Neural crest cell (in vitro differentiated cells): ENCODE measurements around the gene SCAMP2. TPM values are rescaled to one million over a fixed set of nuclear protein-coding genes. Genes with fewer than 3 reads are reported as not detected.

Experiments
- DNase-seq: peaks from one replicate; pipeline ENCODE4 v3.0.0; 2021; ENCODE audit warnings: low read depth, mixed read lengths, low spot score
- H3K27ac Mint-ChIP-seq: one replicate; pipeline ENCODE4 v1.8.0; 2021; ENCODE audit warnings: mild to moderate bottlenecking, mixed read lengths; ENCODE audit not compliant: unreplicated experiment
- H3K27me3 Mint-ChIP-seq: 2 replicates; pipeline ENCODE4 v1.8.0; 2021; ENCODE audit warnings: low read depth, mild to moderate bottlenecking, mixed read lengths
- H3K36me3 Mint-ChIP-seq: 2 replicates; pipeline ENCODE4 v1.8.0; 2021; ENCODE audit warnings: low read depth, mild to moderate bottlenecking, mixed read lengths
- H3K4me1 Mint-ChIP-seq: 2 replicates; pipeline ENCODE4 v1.8.0; 2021; ENCODE audit warnings: mixed read lengths
- H3K4me3 Mint-ChIP-seq: one replicate; pipeline ENCODE4 v1.8.0; 2021; ENCODE audit warnings: mild to moderate bottlenecking, mixed read lengths
- H3K9me3 Mint-ChIP-seq: 2 replicates; pipeline ENCODE4 v1.8.0; 2021; ENCODE audit warnings: mixed read lengths
- total RNA-seq: library from RNA; stranded (reverse); gene quantifications from 2 replicates; pipeline ENCODE4 v1.2.1, GENCODE V29; 2021
- TF ChIP-seq, protein P1 (sequence below): fragments of 200-600 bp; sonication (generic); conservative IDR thresholded peaks from 2 replicates; pipeline ENCODE4 v1.5.0; 2021; ENCODE audit warnings: antibody characterized with exemption, mild to moderate bottlenecking

SCAMP2 gene
- total RNA-seq, 1 donor from 2014 or later = 40.4 TPM

DNA sequence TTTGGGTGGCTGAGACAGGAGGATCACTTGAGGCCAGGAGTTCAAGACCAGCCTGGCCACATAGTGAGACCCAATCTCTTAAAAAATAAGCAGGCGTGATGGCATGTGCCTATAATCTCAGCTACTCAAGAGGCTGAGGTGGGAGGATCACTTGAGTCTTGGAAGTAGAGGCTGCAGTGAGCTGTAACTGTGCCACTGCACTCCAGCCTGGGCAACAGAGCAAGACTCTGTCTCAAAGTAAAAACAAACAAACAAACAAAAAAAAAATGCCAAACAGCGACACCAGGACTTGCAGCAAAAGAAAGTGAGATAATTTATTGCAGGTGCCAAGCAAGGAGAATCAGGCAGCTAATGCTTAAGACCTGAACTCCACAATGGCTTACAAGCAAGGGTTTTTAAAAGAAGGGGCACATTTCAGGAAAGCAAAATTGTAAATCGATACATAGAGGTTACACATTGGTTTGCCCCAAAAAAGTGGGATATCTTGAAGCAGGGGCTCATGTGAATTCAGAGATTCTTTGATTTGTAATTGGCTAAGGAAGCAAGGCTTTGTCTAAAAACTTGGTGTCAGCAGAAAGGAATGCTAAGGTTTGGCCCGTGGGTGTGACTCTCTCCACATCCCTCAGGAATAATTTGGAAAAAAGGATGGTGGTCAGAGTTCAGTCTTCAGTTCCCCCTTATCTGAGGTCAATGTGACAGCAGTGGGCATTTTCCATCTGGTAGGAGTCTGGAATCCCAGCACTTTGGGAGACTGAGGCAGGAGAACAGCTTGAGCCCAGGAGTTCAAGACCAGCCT is 11.5 kb upstream of the SCAMP2 start:
- H3K4me1 Mint-ChIP-seq = peaks cover 10% of the 10 kb centered on the region
- DNase-seq = no peak
- TF ChIP-seq, protein P1, sequence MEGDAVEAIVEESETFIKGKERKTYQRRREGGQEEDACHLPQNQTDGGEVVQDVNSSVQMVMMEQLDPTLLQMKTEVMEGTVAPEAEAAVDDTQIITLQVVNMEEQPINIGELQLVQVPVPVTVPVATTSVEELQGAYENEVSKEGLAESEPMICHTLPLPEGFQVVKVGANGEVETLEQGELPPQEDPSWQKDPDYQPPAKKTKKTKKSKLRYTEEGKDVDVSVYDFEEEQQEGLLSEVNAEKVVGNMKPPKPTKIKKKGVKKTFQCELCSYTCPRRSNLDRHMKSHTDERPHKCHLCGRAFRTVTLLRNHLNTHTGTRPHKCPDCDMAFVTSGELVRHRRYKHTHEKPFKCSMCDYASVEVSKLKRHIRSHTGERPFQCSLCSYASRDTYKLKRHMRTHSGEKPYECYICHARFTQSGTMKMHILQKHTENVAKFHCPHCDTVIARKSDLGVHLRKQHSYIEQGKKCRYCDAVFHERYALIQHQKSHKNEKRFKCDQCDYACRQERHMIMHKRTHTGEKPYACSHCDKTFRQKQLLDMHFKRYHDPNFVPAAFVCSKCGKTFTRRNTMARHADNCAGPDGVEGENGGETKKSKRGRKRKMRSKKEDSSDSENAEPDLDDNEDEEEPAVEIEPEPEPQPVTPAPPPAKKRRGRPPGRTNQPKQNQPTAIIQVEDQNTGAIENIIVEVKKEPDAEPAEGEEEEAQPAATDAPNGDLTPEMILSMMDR = no peak
- no peaks in the 10 kb centered on the region for H3K36me3 Mint-ChIP-seq
- H3K27me3 Mint-ChIP-seq = no peaks in the 10 kb centered on the region
- H3K4me3 Mint-ChIP-seq = peak overlapping the region; percentile 15
- peak overlapping the region; percentile 14 for H3K27ac Mint-ChIP-seq
- peaks cover 4% of the 10 kb centered on the region for H3K9me3 Mint-ChIP-seq

DNA sequence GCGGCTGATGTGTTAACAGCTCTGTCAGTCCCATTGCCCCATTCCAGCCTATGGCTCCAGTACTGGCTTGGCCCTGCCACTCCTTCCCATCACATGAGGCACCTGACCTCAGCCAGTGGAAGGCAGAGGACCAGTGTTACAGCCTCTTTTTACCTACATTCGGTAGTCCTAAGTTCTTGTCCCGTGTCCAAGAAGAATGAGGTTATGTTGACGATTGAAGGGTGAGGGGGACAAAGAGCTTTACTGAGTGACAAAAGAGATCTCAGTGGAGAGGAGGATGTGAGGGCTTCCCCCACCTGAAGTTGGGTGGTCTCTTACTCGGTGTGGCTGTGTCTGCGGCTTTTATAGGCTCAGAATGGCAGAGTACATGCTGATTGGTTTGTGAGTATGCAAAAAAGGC is 9.4 kb upstream of the SCAMP2 start:
- H3K27ac Mint-ChIP-seq = no peak overlapping the region

DNA sequence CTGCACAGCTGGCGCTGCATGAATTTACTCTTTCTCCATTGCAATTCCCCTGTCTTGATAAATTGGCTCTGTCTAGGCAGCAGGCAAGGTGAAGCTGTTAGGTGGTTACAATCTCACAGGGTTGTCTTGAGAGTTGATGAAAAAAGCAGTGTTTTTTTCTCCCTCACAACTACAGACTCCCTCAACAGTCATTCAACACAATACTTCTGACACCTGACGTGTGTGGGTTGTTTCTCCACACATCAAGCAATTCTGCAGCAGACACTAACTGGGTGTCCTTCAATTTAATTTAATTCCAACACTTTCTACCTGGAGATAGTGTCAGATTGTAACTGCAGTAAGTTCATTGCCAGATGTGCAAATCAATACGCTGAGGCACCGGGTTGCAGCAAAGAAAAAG is 5.1 kb upstream of the SCAMP2 start:
- Mint-ChIP-seq H3K9me3 (peaks cover 4% of the 10 kb centered on the region), H3K27ac (no peak overlapping the region), H3K36me3 (no peaks in the 10 kb centered on the region), H3K4me1 (peaks cover 4% of the 10 kb centered on the region), H3K4me3 (no peak overlapping the region), H3K27me3 (peaks cover 4% of the 10 kb centered on the region)
- TF ChIP-seq, protein P1 = no peak
- DNase-seq = no peak

More for the DNA sequence above, 9.4 kb upstream of the SCAMP2 start:
- TF ChIP-seq, protein P1 = no peak
- H3K9me3 Mint-ChIP-seq = peaks cover 4% of the 10 kb centered on the region
- H3K36me3 Mint-ChIP-seq = no peaks in the 10 kb centered on the region
- no peaks in the 10 kb centered on the region for H3K4me1 Mint-ChIP-seq
- no peak overlapping the region for H3K4me3 Mint-ChIP-seq
- DNase-seq = no peak
- H3K27me3 Mint-ChIP-seq = no peaks in the 10 kb centered on the region

DNA sequence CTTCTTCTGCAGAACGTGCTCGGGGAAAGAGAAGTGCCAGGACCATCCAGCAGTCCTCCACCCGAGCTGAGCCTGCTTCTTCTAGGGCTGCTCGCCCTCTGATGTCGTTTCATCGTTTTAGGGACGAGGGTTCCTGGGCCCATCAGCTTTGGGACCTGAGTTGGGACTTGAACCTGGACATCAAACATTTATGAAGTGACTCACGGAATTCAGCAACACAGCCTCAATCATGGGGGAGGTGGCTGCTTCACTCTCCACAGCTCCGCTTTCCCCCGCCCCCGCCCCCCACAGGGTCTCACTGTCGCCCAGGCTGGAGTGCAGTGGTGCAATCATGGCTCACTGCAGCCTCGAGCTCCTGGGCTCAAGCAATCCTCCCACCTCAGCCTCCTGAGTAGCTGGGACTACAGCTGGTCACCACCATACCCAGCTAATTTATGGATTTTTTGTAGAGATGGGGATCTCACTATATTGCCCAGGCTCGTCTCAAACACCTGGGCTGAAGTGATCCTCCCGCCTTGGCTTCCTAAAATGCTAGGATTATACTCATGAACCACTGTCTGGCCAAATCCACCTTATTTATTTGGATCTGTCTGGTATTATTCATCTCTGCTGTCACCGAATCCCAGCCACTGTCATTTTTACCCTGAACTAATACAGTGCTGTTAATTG is 725 bp upstream of the SCAMP2 start:
- peaks cover 4% of the 10 kb centered on the region for H3K27me3 Mint-ChIP-seq
- no peaks in the 10 kb centered on the region for H3K9me3 Mint-ChIP-seq
- H3K36me3 Mint-ChIP-seq = no peaks in the 10 kb centered on the region
- no peak overlapping the region for H3K27ac Mint-ChIP-seq
- TF ChIP-seq, protein P1 = no peak
- no peak for DNase-seq
- peak overlapping the region; percentile 96 for H3K4me3 Mint-ChIP-seq
- peaks cover 25% of the 10 kb centered on the region for H3K4me1 Mint-ChIP-seq

DNA sequence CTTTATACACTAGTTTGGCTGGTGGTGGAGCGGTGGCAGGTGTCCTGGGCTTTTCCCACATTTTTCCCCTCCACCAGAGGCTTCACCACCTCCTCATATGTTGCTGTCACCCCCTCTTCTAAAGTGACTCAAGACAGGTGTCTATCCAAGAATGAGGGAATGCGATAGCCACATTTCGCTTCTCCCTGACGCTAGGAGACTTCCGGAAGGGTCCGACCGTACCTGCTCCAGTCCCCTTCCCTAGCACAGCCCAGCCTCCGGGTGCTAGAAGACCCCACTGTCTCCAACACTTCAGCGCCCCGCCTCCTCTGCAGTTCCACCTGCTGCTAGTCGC is 496 bp downstream of the SCAMP2 start:
- Mint-ChIP-seq H3K4me1 (peaks cover 28% of the 10 kb centered on the region), H3K36me3 (peaks cover 6% of the 10 kb centered on the region), H3K27me3 (peaks cover 4% of the 10 kb centered on the region), H3K4me3 (peak overlapping the region; percentile 96), H3K9me3 (no peaks in the 10 kb centered on the region), H3K27ac (peak overlapping the region; percentile 94)
- TF ChIP-seq, protein P1 = no peak
- no peak for DNase-seq
